Measurements from ENCODE around the gene ZNF608. TPM values are rescaled to one million over a fixed set of nuclear protein-coding genes. Genes with fewer than 3 reads are reported as not detected.

Gene ZNF608
- total RNA-seq, 1 donor from 2014 or later = 88.0 TPM

- Mint-ChIP-seq H3K27ac (ENCODE audit: unreplicated experiment) (no peak overlapping the region), H3K36me3 (ENCODE audit: low read depth, unreplicated experiment) (no peaks in the 10 kb centered on the region), H3K4me1 (ENCODE audit: unreplicated experiment) (peaks cover 2% of the 10 kb centered on the region), H3K9me3 (ENCODE audit: unreplicated experiment) (no peaks in the 10 kb centered on the region), H3K27me3 (ENCODE audit: unreplicated experiment) (no peaks in the 10 kb centered on the region), H3K4me3 (ENCODE audit: unreplicated experiment) (no peak overlapping the region)
- DNase-seq (ENCODE audit: low spot score) = no peak
- no peak for TF ChIP-seq CTCF (IDR thresholded peaks at IDR 0.05; ENCODE audit: unreplicated experiment)
Observed at GRCh38 chr5:124773315-124774311, 27.2 kb upstream of the ZNF608 start.

GRCh38 chr5:124772457-124773200, 26.2 kb upstream of the ZNF608 start:
- peaks cover 2% of the 10 kb centered on the region for H3K4me1 Mint-ChIP-seq (ENCODE audit: unreplicated experiment)
- no peaks in the 10 kb centered on the region for H3K27me3 Mint-ChIP-seq (ENCODE audit: unreplicated experiment)
- no peak for TF ChIP-seq CTCF (IDR thresholded peaks at IDR 0.05; ENCODE audit: unreplicated experiment)
- H3K27ac Mint-ChIP-seq (ENCODE audit: unreplicated experiment) = no peak overlapping the region
- no peak for DNase-seq (ENCODE audit: low spot score)
- H3K36me3 Mint-ChIP-seq (ENCODE audit: low read depth, unreplicated experiment) = no peaks in the 10 kb centered on the region
- no peak overlapping the region for H3K4me3 Mint-ChIP-seq (ENCODE audit: unreplicated experiment)
- H3K9me3 Mint-ChIP-seq (ENCODE audit: unreplicated experiment) = no peaks in the 10 kb centered on the region

GRCh38 chr5:124771761-124772160, 25.3 kb upstream of the ZNF608 start:
- H3K36me3 Mint-ChIP-seq (ENCODE audit: low read depth, unreplicated experiment) = no peaks in the 10 kb centered on the region
- no peak overlapping the region for H3K4me3 Mint-ChIP-seq (ENCODE audit: unreplicated experiment)
- no peak for DNase-seq (ENCODE audit: low spot score)
- TF ChIP-seq CTCF (IDR thresholded peaks at IDR 0.05; ENCODE audit: unreplicated experiment) = no peak
- peaks cover 2% of the 10 kb centered on the region for H3K4me1 Mint-ChIP-seq (ENCODE audit: unreplicated experiment)
- H3K27ac Mint-ChIP-seq (ENCODE audit: unreplicated experiment) = no peak overlapping the region
- no peaks in the 10 kb centered on the region for H3K27me3 Mint-ChIP-seq (ENCODE audit: unreplicated experiment)
- no peaks in the 10 kb centered on the region for H3K9me3 Mint-ChIP-seq (ENCODE audit: unreplicated experiment)

- no peak for TF ChIP-seq CTCF (IDR thresholded peaks at IDR 0.05; ENCODE audit: unreplicated experiment)
- DNase-seq (ENCODE audit: low spot score) = no peak
- no peaks in the 10 kb centered on the region for H3K36me3 Mint-ChIP-seq (ENCODE audit: low read depth, unreplicated experiment)
- H3K4me1 Mint-ChIP-seq (ENCODE audit: unreplicated experiment) = no peaks in the 10 kb centered on the region
- H3K27me3 Mint-ChIP-seq (ENCODE audit: unreplicated experiment) = no peaks in the 10 kb centered on the region
- H3K27ac Mint-ChIP-seq (ENCODE audit: unreplicated experiment) = no peak overlapping the region
- no peaks in the 10 kb centered on the region for H3K9me3 Mint-ChIP-seq (ENCODE audit: unreplicated experiment)
- H3K4me3 Mint-ChIP-seq (ENCODE audit: unreplicated experiment) = no peak overlapping the region
Observed at GRCh38 chr5:124764992-124765611, 18.7 kb upstream of the ZNF608 start.
